ENCODE results near the gene ARNT2. TPM values are rescaled to one million over a fixed set of nuclear protein-coding genes. Genes with fewer than 3 reads are reported as not detected.

The ARNT2 gene
- total RNA-seq, 5 donors from 2014 or later (not counting 1 experiment from before 2014, with no cell fraction given): 0.18 TPM; not detected in 4

DNA sequence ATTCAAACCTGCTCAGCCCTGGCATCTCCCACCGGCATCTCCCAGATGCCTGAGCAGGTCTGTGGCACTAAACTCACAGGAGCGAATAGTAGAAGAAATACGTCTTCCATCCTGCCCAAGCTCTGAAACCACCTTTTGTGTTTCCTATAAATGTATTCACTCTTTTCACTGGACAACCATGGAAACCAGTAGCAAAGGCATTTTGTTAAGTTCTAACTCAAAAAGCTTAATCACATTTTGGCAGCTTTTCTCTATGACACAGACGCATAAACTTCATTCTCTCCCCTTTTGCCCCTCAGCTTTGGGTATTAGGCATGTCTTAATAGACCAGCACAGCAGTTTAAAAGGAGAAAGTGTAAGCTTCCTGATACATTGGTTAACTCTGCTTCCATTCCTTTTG, 24.5 kb upstream of the ARNT2 start:
- Mint-ChIP-seq H3K9me3 (peaks cover 0 to 6% (median 4%) of the 10 kb centered on the region in 3 donors), H3K27me3 (peaks cover 29 to 49% of the 10 kb centered on the region in 2 donors), H3K36me3 (no peaks in the 10 kb centered on the region), H3K4me1 (no peaks in the 10 kb centered on the region), H3K27ac (no peak overlapping the region), H3K4me3 (no peak overlapping the region)
- H3K4me1 ChIP-seq (ENCODE audit: control insufficient read depth in 1 of 2, extremely low read depth in 1 of 2, insufficient read depth in 2 of 2, low read length in 2 of 2): no peaks in the 10 kb centered on the region
- no peak overlapping the region for H3K27ac ChIP-seq (ENCODE audit: low read length)
- CTCF ChIA-PET: no interaction called here
- H3K4me3 ChIP-seq (ENCODE audit: control insufficient read depth in 1 of 2, extremely low read depth in 1 of 2, low read length in 1 of 2): no peak overlapping the region
- H3K36me3 ChIP-seq (ENCODE audit: control insufficient read depth in 2 of 2, extremely low read depth in 1 of 2, insufficient read depth in 1 of 2, low read length in 1 of 2): no peaks in the 10 kb centered on the region
- H3K27me3 ChIP-seq (replicated peaks in 1 of 2; ENCODE audit: control insufficient read depth in 2 of 2, extremely low read depth in 1 of 2, insufficient read depth in 2 of 2, low read length in 1 of 2): peaks cover 0 to 6% of the 10 kb centered on the region in 2 experiments
- WGBS (ENCODE audit: insufficient coverage): 100% methylated on average over 2 of the region's 4 CpGs
- H3K9me3 ChIP-seq: no peaks in the 10 kb centered on the region
- POLR2A ChIA-PET: no interaction called here
- ATAC-seq (replicated peaks in 1 of 4) (no peak), DNase-seq (no peak)

DNA sequence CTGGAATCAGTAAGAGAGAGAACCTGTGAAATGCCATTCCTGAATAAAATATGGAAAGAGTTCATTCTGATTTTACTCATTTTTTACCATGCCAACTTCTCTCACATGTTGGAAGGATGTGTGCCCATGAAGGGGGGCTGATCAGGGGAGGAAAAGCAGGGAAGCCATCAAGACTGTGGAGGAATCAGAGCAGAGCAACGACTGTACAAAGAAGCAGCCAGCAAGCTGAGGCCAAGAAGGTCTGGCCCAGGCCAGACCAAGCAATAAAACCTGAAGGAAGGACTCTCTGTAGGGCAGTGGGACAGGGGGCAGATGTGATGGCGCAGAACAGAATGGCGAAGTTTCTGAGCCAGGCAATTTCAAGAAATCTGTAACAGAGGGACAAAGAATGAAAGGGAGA, 24.0 kb upstream of the ARNT2 start:
- Histone ChIP-seq H3K36me3 (ENCODE audit: control insufficient read depth in 2 of 2, extremely low read depth in 1 of 2, insufficient read depth in 1 of 2, low read length in 1 of 2) (no peaks in the 10 kb centered on the region), H3K27me3 (replicated peaks in 1 of 2; ENCODE audit: control insufficient read depth in 2 of 2, extremely low read depth in 1 of 2, insufficient read depth in 2 of 2, low read length in 1 of 2) (peaks cover 0 to 6% of the 10 kb centered on the region in 2 experiments), H3K4me1 (ENCODE audit: control insufficient read depth in 1 of 2, extremely low read depth in 1 of 2, insufficient read depth in 2 of 2, low read length in 2 of 2) (no peaks in the 10 kb centered on the region), H3K9me3 (no peaks in the 10 kb centered on the region), H3K27ac (ENCODE audit: low read length) (no peak overlapping the region), H3K4me3 (ENCODE audit: control insufficient read depth in 1 of 2, extremely low read depth in 1 of 2, low read length in 1 of 2) (no peak overlapping the region)
- DNase-seq: no peak
- H3K27ac Mint-ChIP-seq: no peak overlapping the region
- CTCF ChIA-PET: no interaction called here
- POLR2A ChIA-PET: interaction anchor here in 1 of 2 donors (0.6 kb wide), 1 partner anchor 11 kb away, joined by 3 read pairs; no protein-coding TSS in a partner anchor
- no peaks in the 10 kb centered on the region for H3K36me3 Mint-ChIP-seq
- no peaks in the 10 kb centered on the region for H3K4me1 Mint-ChIP-seq
- peaks cover 29 to 49% of the 10 kb centered on the region in 2 donors for H3K27me3 Mint-ChIP-seq
- H3K9me3 Mint-ChIP-seq: peaks cover 0 to 6% (median 4%) of the 10 kb centered on the region in 3 donors
- no peak overlapping the region for H3K4me3 Mint-ChIP-seq
- 92% methylated on average over 2 of the region's 3 CpGs for WGBS (ENCODE audit: insufficient coverage)
- no peak for ATAC-seq (replicated peaks in 1 of 4)

GRCh38 chr15:80382285-80382684, 21.9 kb upstream of the ARNT2 start:
- Histone ChIP-seq H3K9me3 (no peaks in the 10 kb centered on the region), H3K4me3 (ENCODE audit: control insufficient read depth in 1 of 2, extremely low read depth in 1 of 2, low read length in 1 of 2) (no peak overlapping the region), H3K27me3 (replicated peaks in 1 of 2; ENCODE audit: control insufficient read depth in 2 of 2, extremely low read depth in 1 of 2, insufficient read depth in 2 of 2, low read length in 1 of 2) (peaks cover 0 to 6% of the 10 kb centered on the region in 2 experiments), H3K36me3 (ENCODE audit: control insufficient read depth in 2 of 2, extremely low read depth in 1 of 2, insufficient read depth in 1 of 2, low read length in 1 of 2) (no peaks in the 10 kb centered on the region), H3K27ac (ENCODE audit: low read length) (no peak overlapping the region), H3K4me1 (ENCODE audit: control insufficient read depth in 1 of 2, extremely low read depth in 1 of 2, insufficient read depth in 2 of 2, low read length in 2 of 2) (no peaks in the 10 kb centered on the region)
- ATAC-seq (replicated peaks in 1 of 4): no peak
- Mint-ChIP-seq H3K4me3 (no peak overlapping the region), H3K4me1 (no peaks in the 10 kb centered on the region), H3K27ac (no peak overlapping the region), H3K36me3 (no peaks in the 10 kb centered on the region), H3K9me3 (peaks cover 0 to 6% (median 4%) of the 10 kb centered on the region in 3 donors), H3K27me3 (peaks cover 33 to 44% of the 10 kb centered on the region in 2 donors)
- ChIA-PET POLR2A (no interaction called here), CTCF (no interaction called here)
- DNase-seq: no peak
- 80% methylated on average over 1 of the region's 3 CpGs for WGBS (ENCODE audit: insufficient coverage)

GRCh38 chr15:80384432-80384831, 19.8 kb upstream of the ARNT2 start:
- no peak overlapping the region for H3K4me3 Mint-ChIP-seq
- Histone ChIP-seq H3K4me1 (ENCODE audit: control insufficient read depth in 1 of 2, extremely low read depth in 1 of 2, insufficient read depth in 2 of 2, low read length in 2 of 2) (no peaks in the 10 kb centered on the region), H3K9me3 (no peaks in the 10 kb centered on the region), H3K36me3 (ENCODE audit: control insufficient read depth in 2 of 2, extremely low read depth in 1 of 2, insufficient read depth in 1 of 2, low read length in 1 of 2) (no peaks in the 10 kb centered on the region), H3K27me3 (replicated peaks in 1 of 2; ENCODE audit: control insufficient read depth in 2 of 2, extremely low read depth in 1 of 2, insufficient read depth in 2 of 2, low read length in 1 of 2) (peaks cover 0 to 6% of the 10 kb centered on the region in 2 experiments), H3K4me3 (ENCODE audit: control insufficient read depth in 1 of 2, extremely low read depth in 1 of 2, low read length in 1 of 2) (no peak overlapping the region), H3K27ac (ENCODE audit: low read length) (no peak overlapping the region)
- peaks cover 24 to 39% of the 10 kb centered on the region in 2 donors for H3K27me3 Mint-ChIP-seq
- DNase-seq (no peak), ATAC-seq (replicated peaks in 1 of 4) (no peak)
- H3K36me3 Mint-ChIP-seq: no peaks in the 10 kb centered on the region
- no CpG with 5 or more reads among the region's 3 CpGs for whole genome bisulfite sequencing (ENCODE audit: insufficient coverage)
- ChIA-PET CTCF (no interaction called here), POLR2A (no interaction called here)
- peaks cover 0 to 6% (median 4%) of the 10 kb centered on the region in 3 donors for H3K9me3 Mint-ChIP-seq
- no peak overlapping the region for H3K27ac Mint-ChIP-seq
- no peaks in the 10 kb centered on the region for H3K4me1 Mint-ChIP-seq

DNA sequence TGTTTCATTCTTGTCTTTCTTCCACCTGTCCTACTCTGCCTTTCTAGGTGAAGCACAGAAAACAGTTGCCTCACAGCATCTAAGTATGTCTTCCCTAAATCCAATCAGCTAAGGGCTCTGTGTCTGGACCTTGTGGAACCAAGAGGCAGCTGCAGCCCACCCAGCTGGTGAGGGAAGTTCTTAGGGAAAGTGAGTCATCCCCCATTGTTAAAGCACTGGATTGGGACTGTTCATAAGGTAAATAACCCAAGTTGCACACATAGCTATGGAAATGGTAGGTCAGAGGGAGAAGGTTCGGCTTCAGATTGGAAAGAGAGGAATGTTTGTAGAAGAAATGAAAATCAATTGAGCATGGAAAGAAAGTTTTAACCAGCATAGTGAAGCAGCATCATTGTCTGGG, 18.0 kb upstream of the ARNT2 start:
- no peak overlapping the region for H3K27ac ChIP-seq (ENCODE audit: low read length)
- H3K4me3 Mint-ChIP-seq: no peak overlapping the region
- CTCF ChIA-PET: no interaction called here
- 100% methylated on average over 1 of the region's 1 CpG for WGBS (ENCODE audit: insufficient coverage)
- H3K4me3 ChIP-seq (ENCODE audit: control insufficient read depth in 1 of 2, extremely low read depth in 1 of 2, low read length in 1 of 2): no peak overlapping the region
- H3K4me1 Mint-ChIP-seq: no peaks in the 10 kb centered on the region
- no peak for DNase-seq
- H3K9me3 Mint-ChIP-seq: peaks cover 0 to 6% (median 4%) of the 10 kb centered on the region in 3 donors
- H3K27me3 Mint-ChIP-seq: peaks cover 14 to 33% of the 10 kb centered on the region in 2 donors
- no peaks in the 10 kb centered on the region for H3K9me3 ChIP-seq
- no peaks in the 10 kb centered on the region for H3K4me1 ChIP-seq (ENCODE audit: control insufficient read depth in 1 of 2, extremely low read depth in 1 of 2, insufficient read depth in 2 of 2, low read length in 2 of 2)
- POLR2A ChIA-PET: no interaction called here
- no peaks in the 10 kb centered on the region for H3K36me3 Mint-ChIP-seq
- no peak overlapping the region for H3K27ac Mint-ChIP-seq
- no peaks in the 10 kb centered on the region for H3K36me3 ChIP-seq (ENCODE audit: control insufficient read depth in 2 of 2, extremely low read depth in 1 of 2, insufficient read depth in 1 of 2, low read length in 1 of 2)
- H3K27me3 ChIP-seq (replicated peaks in 1 of 2; ENCODE audit: control insufficient read depth in 2 of 2, extremely low read depth in 1 of 2, insufficient read depth in 2 of 2, low read length in 1 of 2): peaks cover 0 to 4% of the 10 kb centered on the region in 2 experiments
- no peak for ATAC-seq (replicated peaks in 1 of 4)

GRCh38 chr15:80388326-80388725, 15.9 kb upstream of the ARNT2 start:
- H3K27ac ChIP-seq (ENCODE audit: low read length): no peak overlapping the region
- no peaks in the 10 kb centered on the region for H3K4me1 ChIP-seq (ENCODE audit: control insufficient read depth in 1 of 2, extremely low read depth in 1 of 2, insufficient read depth in 2 of 2, low read length in 2 of 2)
- Mint-ChIP-seq H3K4me1 (no peaks in the 10 kb centered on the region), H3K4me3 (no peak overlapping the region), H3K27me3 (peaks cover 7 to 25% of the 10 kb centered on the region in 2 donors), H3K9me3 (no peaks in the 10 kb centered on the region), H3K36me3 (no peaks in the 10 kb centered on the region), H3K27ac (no peak overlapping the region)
- H3K4me3 ChIP-seq (ENCODE audit: control insufficient read depth in 1 of 2, extremely low read depth in 1 of 2, low read length in 1 of 2): no peak overlapping the region
- no CpG with 5 or more reads among the region's 3 CpGs for WGBS (ENCODE audit: insufficient coverage)
- ChIA-PET CTCF (no interaction called here), POLR2A (no interaction called here)
- H3K27me3 ChIP-seq (replicated peaks in 1 of 2; ENCODE audit: control insufficient read depth in 2 of 2, extremely low read depth in 1 of 2, insufficient read depth in 2 of 2, low read length in 1 of 2): peaks cover 0 to 4% of the 10 kb centered on the region in 2 experiments
- ATAC-seq (replicated peaks in 1 of 4): no peak
- no peaks in the 10 kb centered on the region for H3K36me3 ChIP-seq (ENCODE audit: control insufficient read depth in 2 of 2, extremely low read depth in 1 of 2, insufficient read depth in 1 of 2, low read length in 1 of 2)
- no peak for DNase-seq
- no peaks in the 10 kb centered on the region for H3K9me3 ChIP-seq

- Histone ChIP-seq H3K4me1 (ENCODE audit: control insufficient read depth in 1 of 2, extremely low read depth in 1 of 2, insufficient read depth in 2 of 2, low read length in 2 of 2) (no peaks in the 10 kb centered on the region), H3K27ac (ENCODE audit: low read length) (no peak overlapping the region), H3K9me3 (no peaks in the 10 kb centered on the region), H3K4me3 (ENCODE audit: control insufficient read depth in 1 of 2, extremely low read depth in 1 of 2, low read length in 1 of 2) (no peak overlapping the region), H3K27me3 (replicated peaks in 1 of 2; ENCODE audit: control insufficient read depth in 2 of 2, extremely low read depth in 1 of 2, insufficient read depth in 2 of 2, low read length in 1 of 2) (peaks cover 0 to 4% of the 10 kb centered on the region in 2 experiments), H3K36me3 (ENCODE audit: control insufficient read depth in 2 of 2, extremely low read depth in 1 of 2, insufficient read depth in 1 of 2, low read length in 1 of 2) (no peaks in the 10 kb centered on the region)
- no peak for DNase-seq
- Mint-ChIP-seq H3K27me3 (peaks cover 7 to 26% of the 10 kb centered on the region in 2 donors), H3K9me3 (no peaks in the 10 kb centered on the region), H3K36me3 (no peaks in the 10 kb centered on the region), H3K4me1 (no peaks in the 10 kb centered on the region), H3K4me3 (no peak overlapping the region), H3K27ac (no peak overlapping the region)
- no CpG with 5 or more reads among the region's 1 CpG for WGBS (ENCODE audit: insufficient coverage)
- POLR2A ChIA-PET: no interaction called here
- CTCF ChIA-PET: no interaction called here
- no peak for ATAC-seq (replicated peaks in 1 of 4)
These were observed 14.8 kb upstream of the ARNT2 start for GRCh38 chr15:80389370-80389769.
